GM18502 (cell line): Measurements from ENCODE around the gene SRSF10.
"Not testable (repeated sequence)": the region's sequence is repeated elsewhere in the genome, so short reads cannot be mapped to it uniquely, and the experiment has no call there.

ENCODE experiments used
- ATAC-seq: cut with Tn5 transposase; IDR thresholded peaks from one replicate; pipeline ENCODE4 v1.9.1; 2021; ENCODE audit warnings: mild to moderate bottlenecking; ENCODE audit not compliant: unreplicated experiment, poor library complexity

The SRSF10 gene

GRCh38 chr1:23979881-23980727 is at the start of gene SRSF10:
TSS of gene SRSF10 (minus strand) at chr1:23980327. CDS start at chr1:23980255, 72 bp downstream.
- peak; percentile 79 for ATAC-seq

- no peak for ATAC-seq
Measured at GRCh38 chr1:24027838-24028468, 47.8 kb upstream of the SRSF10 start.

GRCh38 chr1:24022581-24023361 is 42.6 kb upstream of the SRSF10 start:
- no peak for ATAC-seq

GRCh38 chr1:24021403-24022266 is 41.5 kb upstream of the SRSF10 start:
- no peak for ATAC-seq

- ATAC-seq: no peak
Measured at GRCh38 chr1:24020470-24020869, 40.3 kb upstream of the SRSF10 start.

- no peak for ATAC-seq
Measured at GRCh38 chr1:24020025-24020424, 39.9 kb upstream of the SRSF10 start.

GRCh38 chr1:24018611-24019580 is 38.8 kb upstream of the SRSF10 start:
- ATAC-seq: no peak

- no peak for ATAC-seq
Measured at GRCh38 chr1:24015221-24016210, 35.4 kb upstream of the SRSF10 start.

GRCh38 chr1:24012878-24013277 is 32.8 kb upstream of the SRSF10 start:
- not testable (repeated sequence) for ATAC-seq

GRCh38 chr1:24010650-24011049 is 30.5 kb upstream of the SRSF10 start:
- ATAC-seq: no peak

GRCh38 chr1:24009406-24009805 is 29.3 kb upstream of the SRSF10 start:
- no peak for ATAC-seq

GRCh38 chr1:24008574-24009184 is 28.6 kb upstream of the SRSF10 start:
- not testable (repeated sequence) for ATAC-seq

- no peak for ATAC-seq
Measured at GRCh38 chr1:24007079-24007478, 27.0 kb upstream of the SRSF10 start.

- ATAC-seq: no peak
Measured at GRCh38 chr1:24005163-24005562, 25.0 kb upstream of the SRSF10 start.

- ATAC-seq: no peak
Measured at GRCh38 chr1:24004132-24004531, 24.0 kb upstream of the SRSF10 start.

GRCh38 chr1:24003331-24003972 is 23.3 kb upstream of the SRSF10 start:
- ATAC-seq: no peak

GRCh38 chr1:24002695-24003094 is 22.6 kb upstream of the SRSF10 start:
- no peak for ATAC-seq
